ENCODE measurements around the gene FOXN1.

The FOXN1 gene

GRCh38 chr17:28476076-28476865 is 29.9 kb upstream of the FOXN1 start:
- no peaks in the 10 kb centered on the region for H3K36me3 ChIP-seq
- no peak overlapping the region for H3K27ac ChIP-seq
- no peak for TF ChIP-seq CTCF (IDR thresholded peaks at IDR 0.05)
- no peak overlapping the region for H3K4me3 ChIP-seq (ENCODE audit: low read depth in 1 of 2, low read length in 1 of 2)
- H3K4me1 ChIP-seq (ENCODE audit: control insufficient read depth in 1 of 2, insufficient read depth in 1 of 2, low read depth in 1 of 2, low read length in 1 of 2) = no peaks in the 10 kb centered on the region
- H3K9me3 ChIP-seq = no peaks in the 10 kb centered on the region
- no peaks in the 10 kb centered on the region for H3K27me3 ChIP-seq

- Histone ChIP-seq H3K36me3 (no peaks in the 10 kb centered on the region), H3K9me3 (no peaks in the 10 kb centered on the region), H3K27me3 (no peaks in the 10 kb centered on the region), H3K4me1 (ENCODE audit: control insufficient read depth in 1 of 2, insufficient read depth in 1 of 2, low read depth in 1 of 2, low read length in 1 of 2) (no peaks in the 10 kb centered on the region), H3K4me3 (ENCODE audit: low read depth in 1 of 2, low read length in 1 of 2) (no peak overlapping the region), H3K27ac (no peak overlapping the region)
- TF ChIP-seq CTCF (IDR thresholded peaks at IDR 0.05) = no peak
These were observed 28.2 kb upstream of the FOXN1 start for GRCh38 chr17:28477928-28478327.

- no peak for TF ChIP-seq CTCF (IDR thresholded peaks at IDR 0.05)
- no peaks in the 10 kb centered on the region for H3K4me1 ChIP-seq (ENCODE audit: control insufficient read depth in 1 of 2, insufficient read depth in 1 of 2, low read depth in 1 of 2, low read length in 1 of 2)
- no peak overlapping the region for H3K4me3 ChIP-seq (ENCODE audit: low read depth in 1 of 2, low read length in 1 of 2)
- no peak overlapping the region for H3K27ac ChIP-seq
- no peaks in the 10 kb centered on the region for H3K9me3 ChIP-seq
- H3K27me3 ChIP-seq = no peaks in the 10 kb centered on the region
- no peaks in the 10 kb centered on the region for H3K36me3 ChIP-seq
These were observed 27.2 kb upstream of the FOXN1 start for GRCh38 chr17:28478712-28479615.

GRCh38 chr17:28480278-28480677 is 25.9 kb upstream of the FOXN1 start:
- Histone ChIP-seq H3K9me3 (no peaks in the 10 kb centered on the region), H3K4me3 (ENCODE audit: low read depth in 1 of 2, low read length in 1 of 2) (no peak overlapping the region), H3K27ac (no peak overlapping the region), H3K27me3 (no peaks in the 10 kb centered on the region), H3K36me3 (no peaks in the 10 kb centered on the region), H3K4me1 (ENCODE audit: control insufficient read depth in 1 of 2, insufficient read depth in 1 of 2, low read depth in 1 of 2, low read length in 1 of 2) (no peaks in the 10 kb centered on the region)
- TF ChIP-seq CTCF (IDR thresholded peaks at IDR 0.05) = no peak

GRCh38 chr17:28480799-28481571 is 25.2 kb upstream of the FOXN1 start:
- Histone ChIP-seq H3K9me3 (no peaks in the 10 kb centered on the region), H3K27ac (no peak overlapping the region), H3K4me1 (ENCODE audit: control insufficient read depth in 1 of 2, insufficient read depth in 1 of 2, low read depth in 1 of 2, low read length in 1 of 2) (no peaks in the 10 kb centered on the region), H3K36me3 (no peaks in the 10 kb centered on the region), H3K27me3 (no peaks in the 10 kb centered on the region), H3K4me3 (ENCODE audit: low read depth in 1 of 2, low read length in 1 of 2) (no peak overlapping the region)
- TF ChIP-seq CTCF (IDR thresholded peaks at IDR 0.05) = no peak
